ENCODE results near the gene MYRF. TPM values are rescaled to one million over a fixed set of nuclear protein-coding genes. Genes with fewer than 3 reads are reported as not detected.
A peak's percentile ranks its signal among the peaks of the same experiment; 100 is the strongest.

The MYRF gene
- total RNA-seq, 2 experiments from 2014 or later = 0.19 to 1.1 TPM

DNA sequence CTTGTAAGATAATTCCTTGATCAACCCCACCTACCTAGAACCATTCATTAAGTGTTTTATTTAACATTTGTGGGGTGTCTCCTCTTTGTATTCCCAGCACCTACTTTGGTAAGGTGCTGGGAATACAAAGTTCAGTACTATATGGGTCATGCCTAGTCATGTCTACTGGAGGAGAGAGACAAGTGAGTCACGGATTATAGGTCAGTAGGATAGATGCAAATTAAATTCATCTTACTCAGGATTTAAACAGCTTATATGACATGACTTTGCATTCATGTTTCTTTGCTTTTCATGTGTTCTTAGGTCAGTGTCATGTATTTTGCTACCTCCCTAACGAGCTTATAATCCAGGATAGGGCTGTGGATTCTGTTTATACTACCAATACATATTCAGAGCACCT, 67.7 kb downstream of the MYRF start:
- Histone ChIP-seq H3K4me1 (ENCODE audit: insufficient read depth, low read length, poor library complexity, severe bottlenecking) (no peaks in the 10 kb centered on the region), H3K9me3 (ENCODE audit: low read length) (no peaks in the 10 kb centered on the region), H3K27ac (ENCODE audit: low read depth, low read length, poor library complexity, severe bottlenecking) (no peak overlapping the region), H2AFZ (ENCODE audit: low read length) (no peak overlapping the region), H3K79me2 (ENCODE audit: insufficient read depth, low read depth, low read length) (no peaks in the 10 kb centered on the region), H3K9me2 (ENCODE audit: insufficient read depth, low read length) (no peaks in the 10 kb centered on the region), H3K4me2 (ENCODE audit: low read length) (no peak overlapping the region), H4K20me1 (ENCODE audit: insufficient read depth, low read length) (no peaks in the 10 kb centered on the region), H3K4me3 (ENCODE audit: low read depth, low read length, poor library complexity, severe bottlenecking) (no peak overlapping the region), H3K36me3 (ENCODE audit: insufficient read depth, low read length) (no peaks in the 10 kb centered on the region)
- CTCF ChIA-PET (ENCODE audit: unreplicated experiment) = no interaction called here
- BruUV-seq (replicated peaks) = no TSS peak
- POLR2A ChIA-PET = interaction anchor here (1.0 to 1.2 kb wide), 2 partner anchors 14 to 23 kb away, joined by 3 read pairs; no protein-coding TSS in a partner anchor
- intact Hi-C loops (cut with micrococcal nuclease; ENCODE audit: unreplicated experiment) = no loop called here
- TF ChIP-seq, protein P1, sequence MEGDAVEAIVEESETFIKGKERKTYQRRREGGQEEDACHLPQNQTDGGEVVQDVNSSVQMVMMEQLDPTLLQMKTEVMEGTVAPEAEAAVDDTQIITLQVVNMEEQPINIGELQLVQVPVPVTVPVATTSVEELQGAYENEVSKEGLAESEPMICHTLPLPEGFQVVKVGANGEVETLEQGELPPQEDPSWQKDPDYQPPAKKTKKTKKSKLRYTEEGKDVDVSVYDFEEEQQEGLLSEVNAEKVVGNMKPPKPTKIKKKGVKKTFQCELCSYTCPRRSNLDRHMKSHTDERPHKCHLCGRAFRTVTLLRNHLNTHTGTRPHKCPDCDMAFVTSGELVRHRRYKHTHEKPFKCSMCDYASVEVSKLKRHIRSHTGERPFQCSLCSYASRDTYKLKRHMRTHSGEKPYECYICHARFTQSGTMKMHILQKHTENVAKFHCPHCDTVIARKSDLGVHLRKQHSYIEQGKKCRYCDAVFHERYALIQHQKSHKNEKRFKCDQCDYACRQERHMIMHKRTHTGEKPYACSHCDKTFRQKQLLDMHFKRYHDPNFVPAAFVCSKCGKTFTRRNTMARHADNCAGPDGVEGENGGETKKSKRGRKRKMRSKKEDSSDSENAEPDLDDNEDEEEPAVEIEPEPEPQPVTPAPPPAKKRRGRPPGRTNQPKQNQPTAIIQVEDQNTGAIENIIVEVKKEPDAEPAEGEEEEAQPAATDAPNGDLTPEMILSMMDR (conservative IDR thresholded peaks at IDR 0.05; ENCODE audit: low read length) = no peak
- TF ChIP-seq EZH2phosphoT487 (IDR thresholded peaks at IDR 0.05; ENCODE audit: borderline replicate concordance, low read depth, low read length) = no peak
- no peak for DNase-seq (ENCODE audit: low spot score)

DNA sequence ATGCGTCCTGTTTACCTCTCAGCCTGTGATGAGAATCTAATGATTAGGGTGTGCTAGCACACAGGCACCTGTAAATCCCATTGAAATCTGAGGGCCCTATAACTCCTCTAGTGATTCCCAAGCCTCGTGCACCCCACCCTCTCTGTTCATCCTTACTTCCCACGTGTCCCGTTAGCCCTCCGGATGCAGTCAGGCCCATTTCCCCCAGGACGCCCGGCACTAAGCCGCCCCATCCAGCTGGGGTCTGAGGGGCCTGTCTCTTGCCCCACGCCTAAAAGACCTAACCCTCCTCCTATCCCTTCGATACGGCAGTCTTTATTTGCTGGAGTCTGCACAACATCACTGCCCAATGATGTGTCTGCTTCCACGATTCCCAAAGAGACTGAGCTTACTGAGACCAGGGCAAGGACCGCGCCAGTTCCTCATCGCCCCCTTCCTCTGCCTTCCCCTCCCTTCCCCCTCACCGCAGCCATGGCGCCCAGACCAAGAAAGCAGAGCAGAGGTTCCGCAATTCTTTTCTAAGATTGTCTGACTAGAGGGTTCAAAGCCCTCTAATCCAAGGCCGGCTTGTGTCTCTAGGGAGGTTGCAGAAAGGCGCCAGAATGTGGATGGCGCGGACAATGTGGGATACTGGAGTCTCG, 74.6 kb downstream of the MYRF start:
- BruUV-seq (replicated peaks) = no TSS peak
- TF ChIP-seq, protein P1 (conservative IDR thresholded peaks at IDR 0.05; ENCODE audit: low read length) = no peak
- no peak for TF ChIP-seq EZH2phosphoT487 (IDR thresholded peaks at IDR 0.05; ENCODE audit: borderline replicate concordance, low read depth, low read length)
- Histone ChIP-seq H3K4me3 (ENCODE audit: low read depth, low read length, poor library complexity, severe bottlenecking) (no peak overlapping the region), H3K79me2 (ENCODE audit: insufficient read depth, low read depth, low read length) (no peaks in the 10 kb centered on the region), H2AFZ (ENCODE audit: low read length) (no peak overlapping the region), H4K20me1 (ENCODE audit: insufficient read depth, low read length) (no peaks in the 10 kb centered on the region), H3K36me3 (ENCODE audit: insufficient read depth, low read length) (no peaks in the 10 kb centered on the region), H3K27ac (ENCODE audit: low read depth, low read length, poor library complexity, severe bottlenecking) (no peak overlapping the region), H3K4me2 (ENCODE audit: low read length) (no peak overlapping the region; the same call in 1 of the 2 replicates), H3K9me2 (ENCODE audit: insufficient read depth, low read length) (no peaks in the 10 kb centered on the region), H3K9me3 (ENCODE audit: low read length) (no peaks in the 10 kb centered on the region), H3K4me1 (ENCODE audit: insufficient read depth, low read length, poor library complexity, severe bottlenecking) (no peaks in the 10 kb centered on the region)
- ChIA-PET CTCF (ENCODE audit: unreplicated experiment) (no interaction called here), POLR2A (no interaction called here)
- intact Hi-C loops (cut with micrococcal nuclease; ENCODE audit: unreplicated experiment) = no loop called here
- DNase-seq (ENCODE audit: low spot score) = no peak

DNA sequence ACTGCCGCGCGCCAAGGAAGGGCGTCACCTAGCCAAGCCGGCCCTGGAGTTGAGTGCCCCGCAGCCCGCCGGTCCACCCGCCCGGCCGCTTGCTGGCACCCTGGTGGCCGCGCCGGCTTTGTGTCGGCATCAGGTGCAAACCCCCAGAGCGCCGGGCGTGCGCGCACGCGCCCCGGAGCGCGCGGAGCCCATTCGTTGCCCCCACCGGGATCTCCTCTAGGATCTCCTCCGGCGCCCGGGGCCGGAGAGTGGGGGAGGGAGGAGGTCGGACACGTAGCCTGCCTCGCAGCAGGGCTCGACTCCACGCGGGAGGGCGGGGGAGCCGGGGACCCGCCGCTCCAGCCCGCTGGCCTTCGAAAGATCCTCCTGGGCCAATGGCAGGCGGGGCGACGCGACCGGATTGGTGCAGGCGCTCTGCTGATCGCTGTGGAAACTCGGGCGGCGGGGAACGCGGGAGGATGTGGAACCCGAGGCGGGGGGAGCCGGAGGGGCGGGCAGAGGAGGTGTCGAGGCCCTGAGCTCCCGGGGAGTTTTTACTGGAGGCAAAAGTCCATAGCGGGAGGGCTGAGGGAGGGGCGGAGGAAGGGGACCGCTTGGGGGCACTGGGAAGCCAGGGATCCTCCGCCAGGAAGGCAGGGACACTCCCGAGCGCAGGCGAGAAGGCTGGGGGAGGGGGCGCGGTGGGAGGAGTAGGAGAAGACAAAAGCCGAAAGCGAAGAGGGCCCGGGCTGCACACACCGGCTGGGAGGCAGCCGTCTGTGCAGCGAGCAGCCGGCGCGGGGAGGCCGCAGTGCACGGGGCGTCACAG, 75.3 kb downstream of the MYRF start, which contains the start of gene FADS2:
TSS of gene FADS2 (plus strand) at position 730 of the 808 bp plus-strand sequence. CDS start 91 bp downstream, outside the sequence.
- BruUV-seq (replicated peaks) = no TSS peak
- no peaks in the 10 kb centered on the region for H3K79me2 ChIP-seq (ENCODE audit: insufficient read depth, low read depth, low read length)
- ChIA-PET CTCF (ENCODE audit: unreplicated experiment) (no interaction called here), POLR2A (no interaction called here)
- no peaks in the 10 kb centered on the region for H3K9me2 ChIP-seq (ENCODE audit: insufficient read depth, low read length)
- no peaks in the 10 kb centered on the region for H4K20me1 ChIP-seq (ENCODE audit: insufficient read depth, low read length)
- H3K27ac ChIP-seq (ENCODE audit: low read depth, low read length, poor library complexity, severe bottlenecking) = no peak within 1 kb of the TSS
- no peaks in the 10 kb centered on the region for H3K9me3 ChIP-seq (ENCODE audit: low read length)
- no peaks in the 10 kb centered on the region for H3K36me3 ChIP-seq (ENCODE audit: insufficient read depth, low read length)
- H3K4me3 ChIP-seq (ENCODE audit: low read depth, low read length, poor library complexity, severe bottlenecking) = no peak within 1 kb of the TSS
- H2AFZ ChIP-seq (ENCODE audit: low read length) = no peak within 1 kb of the TSS
- peaks cover 6% of the 10 kb centered on the region for H3K4me1 ChIP-seq (ENCODE audit: insufficient read depth, low read length, poor library complexity, severe bottlenecking)
- TF ChIP-seq EZH2phosphoT487 (IDR thresholded peaks at IDR 0.05; ENCODE audit: borderline replicate concordance, low read depth, low read length) = peak; percentile 67; the same call in 1 of the 2 replicates
- TF ChIP-seq, protein P1 (conservative IDR thresholded peaks at IDR 0.05; ENCODE audit: low read length) = no peak
- intact Hi-C loops (cut with micrococcal nuclease; ENCODE audit: unreplicated experiment) = no loop called here
- no peak for DNase-seq (ENCODE audit: low spot score)
- peak within 1 kb of the TSS; percentile 31; the same call in 1 of the 2 replicates for H3K4me2 ChIP-seq (ENCODE audit: low read length)

All from OCI-LY7 (cell line).